ENCODE data around the gene ZFYVE28. TPM values are rescaled to one million over a fixed set of nuclear protein-coding genes. Genes with fewer than 3 reads are reported as not detected.

ZFYVE28 gene
- total RNA-seq, 1 donor from 2014 or later, result 3.3 TPM

Other genes starting within 250 kb of the ZFYVE28 start
- 18.1 and 18.3 TPM in 2 replicates for gene HAUS3, start 176.5 kb downstream of the ZFYVE28 start, total RNA-seq
- 5.0 and 5.9 TPM in 2 replicates for gene POLN, start 176.5 kb downstream of the ZFYVE28 start, total RNA-seq
- gene MXD4, start 156.5 kb downstream of the ZFYVE28 start, total RNA-seq, result 103 and 121 TPM in 2 replicates
- not detected in 2 replicates for gene CFAP99, start 310 bp upstream of the ZFYVE28 start, total RNA-seq
- gene RNF4, start 50.5 kb upstream of the ZFYVE28 start, total RNA-seq, result 44.2 and 49.5 TPM in 2 replicates
- 48.1 and 53.4 TPM in 2 replicates for gene FAM193A, start 118.0 kb upstream of the ZFYVE28 start, total RNA-seq